SU-DHL-6 (cell line): ENCODE data around the gene CPA5.

ENCODE experiments used
- CTCF ChIP-seq: fragments of 200-600 bp; sonication (generic); IDR thresholded peaks from one replicate; pipeline ENCODE4 v1.5.1; 2017; ENCODE audit warnings: antibody characterized with exemption, mild to moderate bottlenecking, low read length, moderate library complexity; ENCODE audit not compliant: insufficient read depth, poor library complexity, severe bottlenecking
- EZH2phosphoT487 ChIP-seq: fragments of 200-600 bp; sonication (generic), shearing (Covaris generic); conservative IDR thresholded peaks from 2 replicates; pipeline ENCODE4 v1.6.1; 2018; ENCODE audit warnings: mild to moderate bottlenecking, antibody characterized with exemption, low read length, moderate library complexity, mixed read lengths

GRCh38 chr7:130305433-130306042 lies 39.1 kb upstream of the CPA5 start:
- TF ChIP-seq CTCF = no peak
- no peak for TF ChIP-seq EZH2phosphoT487
